Fibroblast of mammary gland (primary cell): ENCODE measurements around the gene NRP2.

Experiments used
- DNase-seq: peaks from one replicate; pipeline ENCODE4 v3.0.0-alpha.2; 2010; ENCODE audit warnings: low read depth
- H3K4me3 ChIP-seq: 2 replicates; pipeline ENCODE4 v1.5.1; 2011; ENCODE audit warnings: low read depth, mild to moderate bottlenecking, low read length, moderate library complexity; ENCODE audit not compliant: control insufficient read depth
- TF ChIP-seq, protein P1 (sequence below): conservative IDR thresholded peaks from 2 replicates; pipeline ENCODE4 v1.5.1; 2011; ENCODE audit warnings: low read depth, low read length, inconsistent platforms; ENCODE audit not compliant: control insufficient read depth, insufficient read depth

The NRP2 gene

DNA sequence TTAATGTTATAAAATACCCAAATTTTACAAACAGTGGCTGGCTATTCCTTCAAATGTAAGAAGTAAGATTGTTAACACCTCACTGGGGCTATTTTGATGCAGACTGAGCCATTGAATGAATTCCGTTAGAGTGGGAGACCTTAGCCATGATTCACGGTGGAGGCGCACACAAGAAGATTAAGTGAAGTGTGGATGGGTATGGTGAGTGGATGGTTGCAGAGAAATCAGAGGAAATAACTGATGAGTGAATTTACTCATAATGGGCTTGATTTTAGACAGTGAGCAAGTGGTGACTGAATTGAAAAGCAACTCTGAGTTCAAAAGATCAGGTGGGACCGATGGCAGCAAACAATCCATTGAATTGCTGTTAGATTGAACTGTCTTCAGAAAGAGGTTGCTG is 75.0 kb downstream of the NRP2 start:
- H3K4me3 ChIP-seq, result no peak overlapping the region
- TF ChIP-seq, protein P1, sequence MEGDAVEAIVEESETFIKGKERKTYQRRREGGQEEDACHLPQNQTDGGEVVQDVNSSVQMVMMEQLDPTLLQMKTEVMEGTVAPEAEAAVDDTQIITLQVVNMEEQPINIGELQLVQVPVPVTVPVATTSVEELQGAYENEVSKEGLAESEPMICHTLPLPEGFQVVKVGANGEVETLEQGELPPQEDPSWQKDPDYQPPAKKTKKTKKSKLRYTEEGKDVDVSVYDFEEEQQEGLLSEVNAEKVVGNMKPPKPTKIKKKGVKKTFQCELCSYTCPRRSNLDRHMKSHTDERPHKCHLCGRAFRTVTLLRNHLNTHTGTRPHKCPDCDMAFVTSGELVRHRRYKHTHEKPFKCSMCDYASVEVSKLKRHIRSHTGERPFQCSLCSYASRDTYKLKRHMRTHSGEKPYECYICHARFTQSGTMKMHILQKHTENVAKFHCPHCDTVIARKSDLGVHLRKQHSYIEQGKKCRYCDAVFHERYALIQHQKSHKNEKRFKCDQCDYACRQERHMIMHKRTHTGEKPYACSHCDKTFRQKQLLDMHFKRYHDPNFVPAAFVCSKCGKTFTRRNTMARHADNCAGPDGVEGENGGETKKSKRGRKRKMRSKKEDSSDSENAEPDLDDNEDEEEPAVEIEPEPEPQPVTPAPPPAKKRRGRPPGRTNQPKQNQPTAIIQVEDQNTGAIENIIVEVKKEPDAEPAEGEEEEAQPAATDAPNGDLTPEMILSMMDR, result no peak
- no peak for DNase-seq

DNA sequence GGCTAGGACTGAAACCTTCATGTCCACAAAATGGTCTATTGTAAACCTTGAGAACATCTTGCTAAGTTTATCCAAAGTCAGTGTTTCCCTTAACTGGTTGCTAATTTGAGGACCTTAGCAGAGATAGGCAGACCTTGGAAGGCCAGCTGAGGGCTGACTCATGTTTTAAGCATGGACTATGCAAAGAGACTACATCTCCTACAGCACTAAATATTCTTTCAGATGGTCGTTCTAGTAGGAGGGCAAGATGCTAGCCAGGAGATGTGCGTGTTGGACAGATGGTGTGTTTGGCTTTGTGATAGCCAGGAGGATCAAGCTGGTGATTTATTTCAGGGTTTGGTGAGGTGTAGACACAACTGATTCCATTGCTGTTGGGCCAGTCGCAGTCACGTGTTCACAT is 75.8 kb downstream of the NRP2 start:
- no peak overlapping the region for H3K4me3 ChIP-seq
- DNase-seq, result peak; percentile 63
- TF ChIP-seq, protein P1, result no peak

DNA sequence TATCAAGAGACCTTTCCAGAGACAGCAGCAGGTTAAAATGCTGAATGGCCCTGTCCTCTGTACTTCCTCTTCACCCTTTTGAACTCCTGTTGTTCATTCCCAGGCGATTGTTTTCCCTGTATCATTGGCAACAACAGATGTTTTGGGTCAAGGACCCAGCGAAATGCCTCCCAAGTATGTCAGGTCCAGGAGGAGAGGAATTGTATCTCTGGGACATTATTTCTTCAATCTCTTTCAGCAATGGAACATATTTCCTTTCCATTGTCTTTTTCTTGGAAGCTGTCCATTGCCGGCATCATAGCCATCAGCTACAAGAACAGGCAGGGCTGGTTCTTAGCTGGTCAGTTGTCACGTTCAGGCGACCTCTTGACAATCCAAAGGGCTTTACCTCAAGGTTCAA is 76.2 kb downstream of the NRP2 start:
- no peak overlapping the region for H3K4me3 ChIP-seq
- no peak for DNase-seq
- TF ChIP-seq, protein P1, result no peak

DNA sequence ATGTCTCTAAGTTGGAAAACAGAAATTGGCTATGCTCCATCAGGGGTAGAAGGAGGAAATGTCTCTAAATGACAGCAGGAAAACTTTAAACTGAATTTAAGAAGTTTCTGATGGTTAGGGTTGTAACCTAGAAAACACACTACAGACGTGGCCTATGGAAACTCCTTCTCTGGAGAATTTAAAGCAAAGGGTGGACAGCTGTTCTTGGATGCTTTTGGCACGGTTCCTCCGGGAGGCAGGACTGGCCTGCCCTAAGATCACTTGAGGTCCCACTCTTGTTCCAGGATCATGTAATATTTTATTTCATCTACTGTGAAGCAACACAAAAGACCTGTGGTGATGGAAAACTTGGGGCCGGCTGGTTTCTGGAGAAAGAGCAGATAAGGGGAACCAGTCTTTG is 77.0 kb downstream of the NRP2 start:
- H3K4me3 ChIP-seq, result no peak overlapping the region
- TF ChIP-seq, protein P1, result no peak
- no peak for DNase-seq

DNA sequence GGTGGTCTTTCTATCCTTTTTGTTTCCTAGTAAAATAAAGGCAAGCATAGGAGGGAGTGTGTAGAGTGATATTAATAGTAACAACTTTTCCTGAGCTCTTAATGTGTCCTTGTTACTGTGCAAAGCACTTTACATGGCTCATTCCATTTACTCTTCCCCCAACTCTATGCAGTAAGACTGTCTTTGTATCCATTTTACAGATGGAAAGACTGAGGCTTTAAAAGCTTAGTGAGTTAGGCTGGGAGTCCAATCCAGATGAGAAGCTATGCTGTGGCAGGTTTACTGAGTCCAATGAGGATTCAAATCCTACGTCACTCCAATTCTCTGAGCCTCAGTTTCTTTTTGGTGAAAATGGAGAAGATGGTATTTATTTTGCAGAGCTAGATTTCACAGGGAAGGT is 77.4 kb downstream of the NRP2 start:
- no peak overlapping the region for H3K4me3 ChIP-seq
- no peak for DNase-seq
- TF ChIP-seq, protein P1, result no peak

DNA sequence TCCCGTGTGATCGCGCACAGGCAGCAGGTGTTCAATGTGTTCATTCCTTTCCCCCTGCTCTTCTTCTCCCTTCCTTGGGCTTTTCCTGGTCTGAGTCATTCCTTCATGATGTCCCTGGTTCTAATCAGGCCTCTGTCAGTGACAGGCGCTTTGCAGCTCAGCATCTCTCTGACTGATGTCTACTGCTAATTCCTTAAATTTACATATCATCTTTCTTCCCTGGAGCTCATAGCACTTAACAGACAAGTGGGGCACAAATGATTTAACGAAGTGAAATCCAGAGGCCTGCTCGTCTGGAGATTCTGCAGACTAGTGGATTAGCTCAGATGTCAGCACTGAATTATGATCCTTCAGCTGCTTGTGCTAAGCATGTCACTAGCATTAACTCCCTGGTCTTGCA is 77.9 kb downstream of the NRP2 start:
- TF ChIP-seq, protein P1, result no peak
- H3K4me3 ChIP-seq, result no peak overlapping the region
- no peak for DNase-seq

DNA sequence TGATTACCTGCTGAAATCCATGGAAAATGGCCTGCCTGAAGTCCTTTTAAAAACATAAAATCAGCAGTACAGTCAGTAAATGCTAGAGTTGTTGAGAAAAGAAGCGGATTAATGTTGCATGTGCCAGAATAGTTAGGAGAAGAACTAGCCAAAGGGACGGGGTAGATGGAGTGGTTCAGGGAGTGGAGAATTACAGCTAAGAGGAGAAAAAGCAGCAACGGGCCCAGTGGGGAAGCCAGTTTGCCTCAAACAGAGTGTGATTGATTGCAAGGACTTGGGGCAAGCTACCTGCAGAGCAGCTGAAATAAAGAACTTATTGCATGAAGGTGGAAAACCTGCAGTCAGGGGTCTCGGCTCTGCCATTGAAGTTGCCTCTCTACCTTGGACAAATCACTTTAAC is 79.1 kb downstream of the NRP2 start:
- no peak overlapping the region for H3K4me3 ChIP-seq
- DNase-seq, result no peak
- TF ChIP-seq, protein P1, result no peak
